AG09319 (cell line): ENCODE measurements around the gene COX7A2L.

Experiments used
- DNase-seq: peaks from one replicate; pipeline ENCODE4 v3.0.0-alpha.2; 2010; ENCODE audit warnings: low read depth; ENCODE audit errors: extremely low read depth
- CTCF ChIP-seq: IDR thresholded peaks from 2 replicates; pipeline ENCODE4 v1.5.1; 2011; ENCODE audit warnings: low read depth, mild to moderate bottlenecking, inconsistent platforms, low read length, moderate library complexity

COX7A2L gene

GRCh38 chr2:42321452-42322064 is 39.5 kb downstream of the COX7A2L start:
- TF ChIP-seq CTCF: no peak

GRCh38 chr2:42319265-42319664 is 41.8 kb downstream of the COX7A2L start:
- TF ChIP-seq CTCF: no peak
- no peak for DNase-seq

More at GRCh38 chr2:42321452-42322064, 39.5 kb downstream of the COX7A2L start:
- DNase-seq: no peak

- no peak for TF ChIP-seq CTCF
These were observed 43.1 kb downstream of the COX7A2L start for GRCh38 chr2:42317945-42318344.

GRCh38 chr2:42317486-42317885 is 43.5 kb downstream of the COX7A2L start:
- no peak for TF ChIP-seq CTCF
- DNase-seq: no peak

More at GRCh38 chr2:42317945-42318344, 43.1 kb downstream of the COX7A2L start:
- no peak for DNase-seq

- no peak for TF ChIP-seq CTCF
- no peak for DNase-seq
These were observed 44.1 kb downstream of the COX7A2L start for GRCh38 chr2:42316910-42317309.

- no peak for TF ChIP-seq CTCF
- DNase-seq: no peak
These were observed 45.1 kb downstream of the COX7A2L start for GRCh38 chr2:42315844-42316470.

GRCh38 chr2:42314892-42315468 is 46.0 kb downstream of the COX7A2L start:
- peak; percentile 62 for DNase-seq
- no peak for TF ChIP-seq CTCF
